Neuronal stem cell (in vitro differentiated cells): Measurements from ENCODE around the gene RALGPS1.

Experiments
- DNase-seq: peaks from one replicate; pipeline ENCODE4 v3.0.0-alpha.2; 2013; ENCODE audit warnings: low spot score
- H2AFZ ChIP-seq: one replicate; pipeline ENCODE4 v1.6.1; 2013; ENCODE audit warnings: mild to moderate bottlenecking, low read length, inconsistent platforms
- H2AK5ac ChIP-seq: 2 replicates; pipeline ENCODE4 v1.6.1; 2013; ENCODE audit warnings: low read depth, mild to moderate bottlenecking, inconsistent platforms, low read length, moderate library complexity, mixed read lengths
- H2BK120ac ChIP-seq: 2 replicates; pipeline ENCODE4 v1.6.1; 2013; ENCODE audit warnings: low read depth, mild to moderate bottlenecking, inconsistent platforms, low read length, moderate library complexity, mixed read lengths
- H2BK12ac ChIP-seq: one replicate; pipeline ENCODE4 v1.6.1; 2013; ENCODE audit warnings: low read length, inconsistent platforms
- H2BK15ac ChIP-seq: 2 replicates; pipeline ENCODE4 v1.6.1; 2013; ENCODE audit warnings: mild to moderate bottlenecking, low read length, inconsistent platforms, mixed read lengths
- H2BK5ac ChIP-seq: one replicate; pipeline ENCODE4 v1.6.1; 2013; ENCODE audit warnings: inconsistent platforms, mild to moderate bottlenecking, low read length, moderate library complexity
- H3K14ac ChIP-seq: one replicate; pipeline ENCODE4 v1.6.1; 2013; ENCODE audit warnings: low read length, inconsistent platforms
- H3K18ac ChIP-seq: 2 replicates; pipeline ENCODE4 v1.6.1; 2013; ENCODE audit warnings: low read length, inconsistent platforms
- H3K23ac ChIP-seq: 2 replicates; pipeline ENCODE4 v1.6.1; 2013; ENCODE audit warnings: low read depth, mild to moderate bottlenecking, mixed read lengths, low read length, inconsistent platforms; ENCODE audit not compliant: poor library complexity
- H3K27ac ChIP-seq: replicated peaks from 3 replicates; pipeline ENCODE4 v1.5.1; 2013; ENCODE audit warnings: low read length, inconsistent platforms
- H3K27me3 ChIP-seq, 3 experiments: 2 replicates each; pipeline ENCODE4 v1.6.1; 2013; ENCODE audit warnings: low read length in 3 of 3, mild to moderate bottlenecking in 2 of 3, inconsistent platforms in 1 of 3, low read depth in 1 of 3, mixed read lengths in 1 of 3, moderate library complexity in 1 of 3; ENCODE audit not compliant: control insufficient read depth in 3 of 3, insufficient read depth in 3 of 3
- H3K36me3 ChIP-seq, 2 donors: replicated peaks in 1 of 2; 2 replicates each; pipeline ENCODE4 v1.6.1; 2013; ENCODE audit warnings: low read length in 2 of 2; ENCODE audit not compliant: control insufficient read depth in 2 of 2, insufficient read depth in 2 of 2
- H3K4ac ChIP-seq: 2 replicates; pipeline ENCODE4 v1.6.1; 2013; ENCODE audit warnings: inconsistent platforms, mild to moderate bottlenecking, low read length, moderate library complexity
- H3K4me1 ChIP-seq, 2 donors: 1 replicate in 1 of 2; 2 replicates in 1 of 2; pipeline ENCODE4 v1.6.1; 2013; ENCODE audit warnings: low read length in 2 of 2, low read depth in 1 of 2; ENCODE audit not compliant: control insufficient read depth in 2 of 2, insufficient read depth in 1 of 2
- H3K4me2 ChIP-seq: one replicate; pipeline ENCODE4 v1.6.1; 2013; ENCODE audit warnings: mild to moderate bottlenecking, low read length, inconsistent platforms; ENCODE audit not compliant: insufficient read depth, poor library complexity, severe bottlenecking
- H3K4me3 ChIP-seq, 2 donors: 2 replicates each; pipeline ENCODE4 v1.5.1; 2013; ENCODE audit warnings: low read length in 2 of 2, mild to moderate bottlenecking in 2 of 2, inconsistent platforms in 1 of 2, moderate library complexity in 1 of 2
- H3K79me1 ChIP-seq: one replicate; pipeline ENCODE4 v1.6.1; 2013; ENCODE audit warnings: low read depth, mild to moderate bottlenecking, inconsistent platforms, low read length, moderate library complexity
- H3K9ac ChIP-seq: one replicate; pipeline ENCODE4 v1.6.1; 2013; ENCODE audit warnings: mild to moderate bottlenecking, low read depth, low read length, inconsistent platforms; ENCODE audit not compliant: poor library complexity
- H3K9me3 ChIP-seq, 2 donors: replicated peaks in 1 of 2; 2 replicates each; pipeline versions ENCODE3 to v1.6.1; 2013; ENCODE audit warnings: low read length in 2 of 2, mild to moderate bottlenecking in 2 of 2, inconsistent platforms in 1 of 2, low read depth in 1 of 2, mixed read lengths in 1 of 2, moderate library complexity in 1 of 2; ENCODE audit not compliant: control insufficient read depth in 2 of 2, insufficient read depth in 1 of 2
- H4K8ac ChIP-seq: one replicate; pipeline ENCODE4 v1.6.1; 2013; ENCODE audit warnings: low read depth, mild to moderate bottlenecking, inconsistent platforms, low read length, moderate library complexity
- H4K91ac ChIP-seq: one replicate; pipeline ENCODE4 v1.6.1; 2013; ENCODE audit warnings: low read length, low read depth, mild to moderate bottlenecking, inconsistent platforms; ENCODE audit not compliant: poor library complexity
- WGBS, 2 donors: extraction: QIAGEN DNeasy Blood & Tissue Kit; methylation state at CpG; one replicate each; pipeline ENCODE4 v1.1.7; 2013; ENCODE audit warnings: missing lambda C conversion rate in 2 of 2, mixed read lengths in 1 of 2; ENCODE audit not compliant: insufficient read length in 2 of 2, insufficient replicate concordance in 1 of 2; ENCODE audit errors: extremely low coverage in 2 of 2; 5-methylcytosine and 5-hydroxymethylcytosine counted together

The RALGPS1 gene

DNA sequence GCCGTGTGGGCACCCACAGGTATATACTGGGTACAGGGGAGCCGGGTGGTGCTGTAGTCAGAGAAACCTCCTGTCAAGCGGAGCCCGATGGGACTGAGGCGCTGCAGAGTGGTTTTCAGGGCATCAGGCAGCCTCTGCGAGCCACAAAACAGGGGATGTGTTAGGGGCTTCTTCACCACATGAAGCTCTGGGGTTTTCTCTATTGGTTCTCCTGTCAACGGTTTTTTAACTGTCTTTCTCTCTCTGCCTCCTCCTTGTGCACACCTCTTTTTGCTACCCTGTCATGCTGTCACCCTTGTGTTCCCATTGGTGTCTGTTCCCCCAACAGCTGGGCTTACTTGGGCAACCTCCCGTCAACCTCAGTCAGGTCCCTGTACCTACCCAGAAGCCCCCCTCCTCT, 19.9 kb downstream of the RALGPS1 start:
- H3K9me3 ChIP-seq: peaks cover 2 to 4% of the 10 kb centered on the region in 2 donors
- no peak overlapping the region for H3K4me3 ChIP-seq
- no peaks in the 10 kb centered on the region for H3K36me3 ChIP-seq
- H3K18ac ChIP-seq: no peak overlapping the region
- no peak overlapping the region for H3K27ac ChIP-seq
- no peak overlapping the region for H4K91ac ChIP-seq
- H3K14ac ChIP-seq: no peak overlapping the region
- H2BK5ac ChIP-seq: no peak overlapping the region
- no peak overlapping the region for H3K4ac ChIP-seq
- H4K8ac ChIP-seq: no peak overlapping the region
- peaks cover 0 to 13% of the 10 kb centered on the region in 2 donors for H3K4me1 ChIP-seq
- no peak overlapping the region for H2BK12ac ChIP-seq
- no peak for DNase-seq
- no peaks in the 10 kb centered on the region for H3K27me3 ChIP-seq
- no peak overlapping the region for H2AK5ac ChIP-seq
- no peak overlapping the region for H2BK15ac ChIP-seq
- no CpG with 5 or more reads among the region's 8 CpGs for WGBS, 2 donors
- H2AFZ ChIP-seq: no peak overlapping the region
- no peak overlapping the region for H2BK120ac ChIP-seq
- H3K9ac ChIP-seq: no peak overlapping the region
- no peak overlapping the region for H3K4me2 ChIP-seq
- no peak overlapping the region for H3K23ac ChIP-seq
- H3K79me1 ChIP-seq: peaks cover 2% of the 10 kb centered on the region

DNA sequence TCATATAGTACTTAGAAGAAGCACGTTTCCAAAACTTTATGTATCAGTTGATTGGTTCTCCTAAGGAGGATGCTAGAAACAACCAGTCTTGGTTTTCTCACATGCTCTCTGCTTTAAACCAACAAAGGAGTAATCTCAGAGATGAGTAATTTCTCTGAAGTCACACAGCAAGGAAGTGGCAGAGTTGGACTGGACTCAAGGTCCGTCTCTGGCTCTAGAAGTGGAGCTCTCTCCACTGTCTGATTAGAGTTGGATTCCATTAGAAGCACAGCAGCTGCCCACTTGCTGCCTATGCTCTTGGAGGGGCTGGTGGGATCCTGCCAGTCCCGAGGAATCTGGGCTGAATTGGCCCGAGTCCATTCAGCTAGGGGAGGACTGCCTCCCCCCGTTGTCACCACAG, 21.0 kb downstream of the RALGPS1 start:
- Histone ChIP-seq H3K4me1 (peaks cover 0 to 13% of the 10 kb centered on the region in 2 donors), H3K4me2 (no peak overlapping the region), H3K9me3 (peaks cover 2 to 4% of the 10 kb centered on the region in 2 donors), H2AK5ac (no peak overlapping the region), H3K79me1 (peaks cover 2% of the 10 kb centered on the region), H4K91ac (no peak overlapping the region), H2BK5ac (no peak overlapping the region), H3K9ac (no peak overlapping the region), H3K4ac (no peak overlapping the region), H2BK15ac (no peak overlapping the region), H3K4me3 (no peak overlapping the region), H2BK120ac (no peak overlapping the region), H3K27ac (no peak overlapping the region), H2BK12ac (no peak overlapping the region), H4K8ac (no peak overlapping the region), H3K18ac (no peak overlapping the region), H2AFZ (no peak overlapping the region), H3K14ac (no peak overlapping the region), H3K36me3 (no peaks in the 10 kb centered on the region), H3K27me3 (no peaks in the 10 kb centered on the region), H3K23ac (no peak overlapping the region)
- DNase-seq: no peak
- no CpG with 5 or more reads among the region's 5 CpGs for WGBS, 2 donors

DNA sequence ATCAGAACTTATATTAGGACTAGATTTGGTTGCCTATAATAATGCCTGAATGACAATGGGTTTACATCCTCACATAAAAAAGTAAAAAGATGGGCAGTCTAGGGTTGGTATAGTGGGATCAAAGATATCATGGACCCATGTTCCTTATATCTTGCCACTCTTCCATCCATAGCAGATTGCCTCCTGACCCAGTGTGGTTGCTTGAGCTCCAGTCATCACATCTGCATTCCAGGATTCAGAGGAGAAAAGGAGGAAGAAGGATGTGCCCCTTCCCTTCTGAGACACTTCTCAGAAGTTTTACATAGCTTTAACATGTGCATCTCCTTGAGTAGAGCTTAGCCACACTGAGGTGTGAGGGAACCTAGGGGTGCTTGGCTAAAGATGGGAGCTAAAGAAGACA, 22.9 kb downstream of the RALGPS1 start:
- Histone ChIP-seq H3K4me3 (no peak overlapping the region), H3K9me3 (peaks cover 0 to 4% of the 10 kb centered on the region in 2 donors), H2BK120ac (no peak overlapping the region), H2BK5ac (no peak overlapping the region), H3K4me1 (peaks cover 0 to 13% of the 10 kb centered on the region in 2 donors), H3K23ac (no peak overlapping the region), H3K4ac (no peak overlapping the region), H2BK12ac (no peak overlapping the region), H2BK15ac (no peak overlapping the region), H4K91ac (no peak overlapping the region), H3K18ac (no peak overlapping the region), H3K4me2 (no peak overlapping the region), H3K36me3 (no peaks in the 10 kb centered on the region), H4K8ac (no peak overlapping the region), H2AK5ac (no peak overlapping the region), H3K27ac (no peak overlapping the region), H3K14ac (no peak overlapping the region), H3K27me3 (no peaks in the 10 kb centered on the region), H3K79me1 (no peaks in the 10 kb centered on the region), H2AFZ (no peak overlapping the region), H3K9ac (no peak overlapping the region)
- no peak for DNase-seq

DNA sequence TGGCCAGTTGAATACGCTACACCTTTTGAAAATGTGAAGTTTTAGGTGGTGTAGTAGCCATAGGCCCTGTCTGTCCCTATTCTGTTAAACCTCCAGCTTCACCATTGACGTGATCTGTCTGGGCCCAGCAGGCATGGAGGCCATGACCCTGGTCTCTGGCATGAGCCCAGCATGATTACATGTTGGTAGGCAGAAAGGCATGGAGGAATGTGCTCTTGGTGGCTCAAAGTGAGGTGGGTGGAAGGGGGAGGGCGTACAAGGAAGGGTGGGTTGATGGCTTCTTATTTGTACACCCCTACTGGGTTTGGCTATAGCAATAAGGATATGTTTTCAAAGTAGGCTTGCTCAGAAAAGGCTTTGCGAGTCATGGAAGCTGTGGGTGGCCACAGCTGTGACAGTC, 23.7 kb downstream of the RALGPS1 start:
- Histone ChIP-seq H2BK12ac (no peak overlapping the region), H3K18ac (no peak overlapping the region), H3K4ac (no peak overlapping the region), H2BK120ac (no peak overlapping the region), H3K4me3 (no peak overlapping the region), H3K9ac (no peak overlapping the region), H3K4me2 (no peak overlapping the region), H2AFZ (no peak overlapping the region), H2BK5ac (no peak overlapping the region), H3K9me3 (peaks cover 0 to 4% of the 10 kb centered on the region in 2 donors), H3K4me1 (peaks cover 0 to 6% of the 10 kb centered on the region in 2 donors), H4K91ac (no peak overlapping the region), H4K8ac (no peak overlapping the region), H3K27me3 (no peaks in the 10 kb centered on the region), H3K79me1 (no peaks in the 10 kb centered on the region), H3K23ac (no peak overlapping the region), H2BK15ac (no peak overlapping the region), H3K27ac (no peak overlapping the region), H3K14ac (no peak overlapping the region), H2AK5ac (no peak overlapping the region), H3K36me3 (no peaks in the 10 kb centered on the region)
- WGBS, 2 donors: no CpG with 5 or more reads among the region's 4 CpGs
- no peak for DNase-seq
